ENCODE measurements around the gene PLD4.
"Not testable (repeated sequence)": the region's sequence is repeated elsewhere in the genome, so short reads cannot be mapped to it uniquely, and the experiment has no call there.

Gene PLD4

DNA sequence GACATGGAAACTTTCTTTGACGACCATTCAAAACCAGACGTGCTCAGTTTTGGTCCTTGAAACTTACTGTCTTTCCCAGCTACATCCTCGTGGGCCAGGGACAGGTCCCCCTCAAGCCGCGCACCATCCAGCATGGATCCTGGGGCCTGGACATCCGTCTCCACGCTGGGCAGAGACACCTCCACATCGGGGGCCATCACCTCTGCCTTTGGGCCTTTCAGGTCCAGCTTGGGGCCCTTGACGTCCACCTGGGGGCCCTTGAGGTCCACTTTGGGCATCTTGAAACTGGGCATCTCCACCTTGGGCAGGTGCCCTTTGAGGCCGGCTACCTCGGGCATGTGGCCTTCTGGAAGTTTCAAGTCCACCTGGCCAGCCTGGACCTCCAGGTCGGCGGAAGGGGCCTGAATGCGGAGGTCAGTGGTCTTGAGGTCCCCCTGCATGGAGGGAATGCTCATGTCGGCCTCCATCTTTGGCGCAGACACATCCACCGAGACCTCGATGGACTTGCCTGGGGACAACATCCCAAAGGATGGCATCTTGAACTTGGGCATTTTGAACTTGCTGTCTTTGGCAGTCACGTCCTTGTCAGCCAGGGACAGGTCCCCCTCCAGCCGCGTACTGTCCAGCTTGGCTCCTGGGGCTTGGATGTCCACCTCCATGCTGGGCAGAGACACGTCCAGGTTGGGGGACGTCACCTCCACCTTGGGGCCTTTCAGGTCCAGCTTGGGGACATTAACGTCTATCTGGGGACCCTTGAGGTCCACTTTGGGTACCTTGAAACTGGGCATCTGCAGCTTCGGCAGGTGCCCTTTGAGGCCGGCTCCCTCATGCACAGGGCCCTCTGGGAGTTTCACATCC is 17.1 kb downstream of the PLD4 start:
- DNase-seq, result peak in 2 of 5 donors; percentile 1 to 8

- DNase-seq, result no peak
These were observed 17.9 kb downstream of the PLD4 start for GRCh38 chr14:104942586-104942985.

DNA sequence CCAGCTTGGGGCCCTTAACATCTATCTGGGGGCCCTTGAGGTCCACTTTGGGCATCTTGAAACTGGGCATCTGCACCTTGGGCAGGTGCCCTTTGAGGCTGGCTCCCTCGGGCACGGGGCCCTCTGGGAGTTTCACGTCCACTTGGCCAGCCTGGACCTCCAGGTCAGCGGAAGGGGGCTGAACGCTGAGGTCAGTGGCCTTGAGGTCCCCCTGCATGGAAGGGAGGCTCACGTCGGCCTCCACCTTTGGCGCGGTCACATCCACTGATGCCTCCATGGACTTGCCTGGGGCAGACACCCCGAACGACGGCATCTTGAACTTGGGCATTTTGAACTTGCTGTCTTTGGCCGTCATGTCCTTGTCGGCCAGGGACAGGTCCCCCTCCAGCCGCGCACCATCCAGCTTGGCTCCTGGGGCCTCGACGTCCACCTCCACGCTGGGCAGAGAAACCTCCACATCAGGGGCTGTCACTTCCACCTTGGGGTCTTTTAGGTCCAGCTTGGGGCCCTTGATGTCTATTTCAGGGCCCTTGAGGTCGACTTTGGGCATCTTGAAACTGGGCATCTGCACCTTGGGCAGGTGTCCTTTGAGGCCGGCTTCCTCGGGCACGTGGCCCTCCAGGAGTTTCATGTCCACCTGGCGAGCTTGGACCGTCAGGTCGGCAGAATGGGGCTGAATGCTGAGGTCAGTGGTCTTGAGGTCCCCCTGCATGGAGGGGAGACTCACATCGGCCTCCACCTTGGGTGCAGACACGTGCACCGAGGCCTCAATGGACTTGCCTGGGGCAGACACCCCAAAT is 18.7 kb downstream of the PLD4 start:
- DNase-seq, result peak in 1 of 5 donors; percentile 2

- DNase-seq, result peak in 1 of 5 donors; percentile 3
These were observed 19.3 kb downstream of the PLD4 start for GRCh38 chr14:104944016-104944308.

DNA sequence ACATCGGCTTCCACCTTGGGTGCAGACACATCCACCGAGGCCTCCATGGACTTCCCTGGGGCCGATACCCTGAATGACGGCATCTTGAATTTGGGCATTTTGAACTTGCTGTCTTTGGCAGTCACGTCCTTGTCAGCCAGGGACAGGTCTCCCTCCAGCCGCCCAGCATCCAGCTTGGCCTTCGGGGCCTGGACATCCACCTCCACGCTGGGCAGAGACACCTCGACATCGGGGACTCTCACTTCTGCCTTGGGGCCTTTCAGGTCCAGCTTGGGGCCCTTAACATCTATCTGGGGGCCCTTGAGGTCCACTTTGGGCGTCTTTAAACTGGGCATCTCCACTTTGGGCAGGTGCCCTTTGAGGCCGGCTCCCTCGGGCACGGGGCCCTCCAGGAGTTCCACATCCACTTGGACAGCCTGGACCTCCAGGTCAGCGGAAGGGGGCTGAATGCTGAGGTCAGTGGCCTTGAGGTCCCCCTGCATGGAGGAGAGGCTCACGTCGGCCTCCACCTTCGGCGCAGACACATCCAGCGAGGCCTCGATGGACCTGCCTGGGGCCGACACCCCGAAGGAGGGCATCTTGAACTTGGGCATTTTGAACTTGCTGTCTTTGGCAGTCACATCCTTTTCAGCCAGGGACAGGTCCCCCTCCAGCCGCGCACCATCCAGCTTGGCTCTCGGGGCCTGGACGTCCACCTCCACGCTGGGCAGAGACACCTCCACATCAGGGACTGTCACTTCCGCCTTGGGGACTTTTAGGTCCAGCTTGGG is 19.9 kb downstream of the PLD4 start:
- DNase-seq, result peak in 2 of 5 donors; percentile 2 to 5

DNA sequence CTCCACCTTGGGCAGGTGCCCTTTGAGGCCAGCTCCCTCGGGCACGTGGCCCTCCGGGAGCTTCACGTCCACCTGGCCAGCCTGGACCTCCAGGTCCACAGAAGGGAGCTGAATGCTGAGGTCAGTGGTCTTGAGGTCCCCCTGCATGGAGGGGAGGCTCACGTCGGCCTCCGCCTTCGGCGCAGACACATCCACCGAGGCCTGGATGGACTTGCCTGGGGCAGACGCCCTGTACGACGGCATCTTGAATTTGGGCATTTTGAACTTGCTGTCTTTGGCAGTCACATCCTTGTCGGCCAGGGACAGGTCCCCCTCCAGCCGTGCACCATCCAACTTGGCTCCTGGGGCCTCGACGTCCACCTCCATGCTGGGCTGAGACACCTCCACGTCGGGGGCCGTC is 20.6 kb downstream of the PLD4 start:
- DNase-seq, result peak in 1 of 5 donors; percentile 1

GRCh38 chr14:104945986-104946965 is 21.6 kb downstream of the PLD4 start:
- DNase-seq, result peak in 1 of 5 donors; percentile 1

- DNase-seq, result not testable (repeated sequence)
These were observed 22.5 kb downstream of the PLD4 start for GRCh38 chr14:104947201-104947600.

DNA sequence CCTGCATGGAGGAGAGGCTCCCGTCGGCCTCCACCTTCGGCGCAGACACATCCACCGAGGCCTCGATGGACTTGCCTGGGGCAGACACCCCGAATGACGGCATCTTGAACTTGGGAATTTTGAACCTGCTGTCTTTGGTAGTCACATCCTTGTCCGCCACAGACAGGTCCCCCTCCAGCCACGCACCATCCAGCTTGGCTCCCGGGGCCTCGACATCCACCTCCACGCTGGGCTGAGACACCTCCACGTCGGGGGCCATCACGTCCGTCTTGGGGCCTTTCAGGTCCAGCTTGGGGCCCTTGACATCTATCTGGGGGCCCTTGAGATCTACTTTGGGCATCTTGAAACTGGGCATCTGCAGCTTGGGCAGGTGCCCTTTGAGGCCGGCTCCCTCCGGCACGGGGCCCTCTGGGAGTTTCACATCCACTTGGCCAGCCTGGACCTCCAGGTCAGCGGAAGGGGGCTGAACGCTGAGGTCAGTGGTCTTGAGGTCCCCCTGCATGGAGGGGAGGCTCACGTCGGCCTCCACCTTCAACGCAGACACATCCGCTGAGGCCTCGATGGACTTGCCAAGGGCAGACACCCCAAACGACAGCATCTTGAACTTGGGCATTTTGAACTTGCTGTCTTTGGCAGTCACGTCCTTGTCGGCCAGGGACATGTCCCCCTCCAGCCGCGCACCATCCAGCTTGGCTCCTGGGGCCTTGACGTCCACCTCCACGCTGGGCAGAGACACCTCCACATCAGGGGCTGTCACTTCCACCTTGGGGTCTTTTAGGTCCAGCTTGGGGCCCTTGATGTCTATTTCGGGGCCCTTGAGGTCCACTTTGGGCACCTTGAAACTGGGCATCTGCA is 23.4 kb downstream of the PLD4 start:
- peak in 1 of 5 donors; percentile 1 for DNase-seq

- peak in 1 of 5 donors; percentile 2 for DNase-seq
These were observed 24.0 kb downstream of the PLD4 start for GRCh38 chr14:104948736-104949031.

- peak in 1 of 5 donors; percentile 2 for DNase-seq
These were observed 24.8 kb downstream of the PLD4 start for GRCh38 chr14:104949406-104949955.

DNA sequence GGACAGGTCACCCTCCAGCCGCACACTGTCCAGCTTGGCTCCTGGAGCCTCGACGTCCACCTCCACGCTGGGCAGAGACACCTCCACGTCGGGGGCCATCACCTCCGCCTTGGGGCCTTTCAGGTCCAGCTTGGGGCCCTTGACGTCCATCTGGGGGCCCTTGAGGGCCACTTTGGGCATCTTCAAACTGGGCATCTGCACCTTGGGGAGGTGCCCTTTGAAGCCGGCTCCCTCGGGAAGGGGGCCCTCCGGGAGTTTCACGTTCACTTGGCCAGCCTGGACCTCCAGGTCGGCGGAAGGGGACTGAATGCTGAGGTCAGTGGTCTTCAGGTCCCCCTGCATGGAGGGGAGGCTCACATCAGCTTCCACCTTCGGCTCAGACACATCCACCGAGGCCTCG is 25.3 kb downstream of the PLD4 start:
- DNase-seq, result no peak

GRCh38 chr14:104950701-104951100 is 26.0 kb downstream of the PLD4 start:
- peak in 1 of 5 donors; percentile 5 for DNase-seq

DNA sequence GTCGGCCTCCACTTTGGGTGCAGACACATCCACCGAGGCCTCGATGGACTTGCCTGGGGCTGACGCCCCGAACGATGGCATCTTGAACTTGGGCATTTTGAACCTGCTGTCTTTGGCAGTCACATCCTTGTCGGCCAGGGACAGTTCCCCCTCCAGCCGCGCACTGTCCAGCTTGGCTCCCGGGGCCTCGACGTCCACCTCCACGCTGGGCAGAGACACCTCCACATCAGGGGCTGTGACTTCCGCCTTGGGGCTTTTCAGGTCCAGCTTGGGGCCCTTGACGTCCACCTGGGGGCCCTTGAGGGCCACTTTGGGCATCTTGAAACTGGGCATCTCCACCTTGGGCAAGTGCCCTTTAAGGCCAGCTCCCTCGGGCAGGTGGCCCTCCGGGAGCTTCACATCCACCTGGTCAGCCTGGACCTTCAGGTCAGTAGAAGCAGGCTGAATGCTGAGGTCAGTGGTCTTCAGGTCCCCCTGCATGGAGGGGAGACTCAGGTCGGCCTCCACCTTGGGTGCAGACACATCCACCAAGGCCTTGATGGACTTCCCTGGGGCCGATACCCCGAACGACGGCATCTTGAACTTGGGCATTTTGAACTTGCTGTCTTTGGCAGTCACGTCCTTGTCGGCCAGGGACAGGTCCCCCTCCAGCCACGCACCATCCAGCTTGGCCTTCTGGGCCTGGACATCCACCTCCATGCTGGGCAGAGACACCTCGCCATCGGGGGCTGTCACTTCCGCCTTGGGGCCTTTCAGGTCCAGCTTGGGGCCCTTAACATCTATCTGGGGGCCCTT is 27.4 kb downstream of the PLD4 start:
- peak in 1 of 5 donors; percentile 2 for DNase-seq

DNA sequence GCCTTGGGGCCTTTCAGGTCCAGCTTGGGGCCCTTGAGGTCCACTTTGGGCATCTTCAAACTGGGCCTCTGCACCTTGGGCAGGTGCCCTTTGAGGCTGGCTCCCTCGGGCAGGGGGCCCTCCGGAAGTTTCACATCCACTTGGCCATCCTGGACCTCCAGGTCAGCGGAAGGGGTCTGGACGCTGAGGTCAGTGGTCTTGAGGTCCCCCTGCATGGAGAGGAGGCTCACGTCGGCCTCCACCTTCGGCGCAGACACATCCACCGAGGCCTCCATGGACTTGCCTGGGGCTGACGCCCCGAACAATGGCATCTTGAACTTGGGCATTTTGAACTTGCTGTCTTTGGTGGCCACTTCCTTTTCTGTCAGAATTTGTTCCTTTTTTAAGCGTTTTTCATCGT is 28.4 kb downstream of the PLD4 start:
- peak in 1 of 5 donors; percentile 3 for DNase-seq

DNA sequence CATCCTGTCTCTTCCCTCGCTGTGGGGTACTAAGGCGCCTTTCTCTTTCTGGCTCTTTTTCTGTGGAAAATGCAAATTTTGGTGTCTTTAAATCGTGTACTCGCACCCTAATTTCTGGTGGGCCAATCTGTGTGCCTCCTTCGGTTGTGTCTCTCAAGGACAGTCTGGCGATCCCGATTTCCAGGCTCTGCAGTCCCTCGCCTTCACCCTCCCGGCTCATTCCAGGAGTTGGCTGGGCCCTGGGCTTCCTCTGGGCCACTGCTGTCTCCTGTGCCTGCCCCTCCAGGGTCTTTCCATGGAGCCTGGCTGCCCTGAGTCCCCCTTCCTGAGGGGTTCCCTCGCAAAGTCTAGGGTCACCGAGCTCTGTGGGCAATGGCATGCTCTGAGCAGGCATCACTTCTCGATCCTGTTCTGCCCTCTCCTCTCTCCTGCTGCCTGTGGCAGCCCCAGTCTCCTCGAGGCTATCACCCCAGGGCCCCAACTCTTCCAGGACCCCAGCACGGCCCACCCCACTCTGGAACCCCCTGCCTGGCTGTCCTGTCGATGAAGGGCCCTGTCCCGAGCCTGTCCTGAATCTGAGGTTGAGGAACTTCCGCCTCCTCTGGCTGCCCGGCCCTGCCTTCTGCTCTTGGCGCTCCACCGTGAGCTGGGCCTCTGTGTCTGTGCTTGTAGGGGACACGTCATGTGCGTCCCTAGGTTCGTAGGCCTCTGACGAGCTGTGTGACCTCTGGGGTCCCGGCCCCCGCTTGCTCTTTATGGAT is 29.4 kb downstream of the PLD4 start:
- peak in 1 of 5 donors; percentile 4 for DNase-seq

DNA sequence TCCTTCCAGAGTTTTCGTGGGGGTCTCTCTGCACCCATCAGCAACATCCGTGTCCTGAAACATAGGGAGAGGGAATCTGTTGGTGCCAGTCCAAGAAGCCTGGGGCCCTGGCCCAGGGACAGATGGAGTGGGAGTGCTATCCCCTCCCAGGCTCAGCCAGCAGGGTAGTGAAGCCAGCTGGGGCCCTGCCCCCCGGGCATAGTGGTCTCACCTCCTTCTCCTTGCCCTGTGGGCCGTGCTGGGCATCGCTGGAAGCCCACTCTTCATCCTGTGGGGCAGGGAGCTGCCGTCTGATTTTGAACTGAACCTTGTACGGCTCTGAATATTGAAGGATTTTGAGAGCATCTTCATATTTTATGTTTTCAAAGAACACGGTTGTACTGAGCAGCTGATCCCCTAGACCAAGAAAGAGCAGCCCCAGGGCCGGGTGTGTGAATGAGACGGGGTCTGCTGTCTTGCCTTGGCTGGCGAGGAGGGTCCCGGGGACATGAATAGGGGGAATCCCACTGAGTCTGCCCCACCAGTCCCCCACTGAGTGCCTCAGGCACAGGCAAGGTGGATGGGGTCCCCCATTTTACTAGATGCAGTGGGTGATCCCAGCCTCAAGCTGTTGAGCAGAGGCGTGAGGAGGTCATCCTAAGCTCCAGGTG is 30.2 kb downstream of the PLD4 start:
- DNase-seq, result peak in 1 of 5 donors; percentile 2

DNA sequence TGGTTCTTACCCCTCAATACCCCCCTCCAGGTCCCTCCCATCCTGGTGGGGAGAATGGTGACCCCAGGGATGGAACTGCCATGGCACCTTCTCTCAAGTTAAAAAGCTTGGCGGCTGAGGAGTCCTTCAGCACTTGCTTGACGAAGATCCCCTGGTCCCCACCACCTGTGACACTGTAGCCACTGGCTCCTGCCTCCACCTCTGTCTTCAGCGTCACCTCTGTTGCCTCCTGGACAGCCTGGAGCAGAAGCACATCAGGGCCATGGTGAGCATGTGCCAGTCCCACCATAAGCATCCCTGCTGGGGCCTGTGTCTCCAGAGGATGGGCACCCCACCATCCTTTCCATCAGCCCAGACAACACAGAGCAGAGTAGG is 30.7 kb downstream of the PLD4 start:
- DNase-seq, result peak in 1 of 5 donors; percentile 1

Data from T-helper 1 cell (primary cell).